Measurements from ENCODE around the gene LRRC53.

GRCh38 chr1:74504125-74504932, 8.1 kb downstream of the LRRC53 start:
- TF ChIP-seq, protein P1, sequence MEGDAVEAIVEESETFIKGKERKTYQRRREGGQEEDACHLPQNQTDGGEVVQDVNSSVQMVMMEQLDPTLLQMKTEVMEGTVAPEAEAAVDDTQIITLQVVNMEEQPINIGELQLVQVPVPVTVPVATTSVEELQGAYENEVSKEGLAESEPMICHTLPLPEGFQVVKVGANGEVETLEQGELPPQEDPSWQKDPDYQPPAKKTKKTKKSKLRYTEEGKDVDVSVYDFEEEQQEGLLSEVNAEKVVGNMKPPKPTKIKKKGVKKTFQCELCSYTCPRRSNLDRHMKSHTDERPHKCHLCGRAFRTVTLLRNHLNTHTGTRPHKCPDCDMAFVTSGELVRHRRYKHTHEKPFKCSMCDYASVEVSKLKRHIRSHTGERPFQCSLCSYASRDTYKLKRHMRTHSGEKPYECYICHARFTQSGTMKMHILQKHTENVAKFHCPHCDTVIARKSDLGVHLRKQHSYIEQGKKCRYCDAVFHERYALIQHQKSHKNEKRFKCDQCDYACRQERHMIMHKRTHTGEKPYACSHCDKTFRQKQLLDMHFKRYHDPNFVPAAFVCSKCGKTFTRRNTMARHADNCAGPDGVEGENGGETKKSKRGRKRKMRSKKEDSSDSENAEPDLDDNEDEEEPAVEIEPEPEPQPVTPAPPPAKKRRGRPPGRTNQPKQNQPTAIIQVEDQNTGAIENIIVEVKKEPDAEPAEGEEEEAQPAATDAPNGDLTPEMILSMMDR (IDR thresholded peaks at IDR 0.05; ENCODE audit: low read length), result peak; percentile 81
- TF ChIP-seq EZH2 (IDR thresholded peaks at IDR 0.05; ENCODE audit: borderline replicate concordance, low read length), result no peak
